ENCODE measurements around the gene COL1A2. TPM values are rescaled to one million over a fixed set of nuclear protein-coding genes. Genes with fewer than 3 reads are reported as not detected.
A peak's percentile ranks its signal among the peaks of the same experiment; 100 is the strongest.

COL1A2 gene
- total RNA-seq, 4 donors from 2014 or later: 59.1 to 10,885 (median 259) TPM

DNA sequence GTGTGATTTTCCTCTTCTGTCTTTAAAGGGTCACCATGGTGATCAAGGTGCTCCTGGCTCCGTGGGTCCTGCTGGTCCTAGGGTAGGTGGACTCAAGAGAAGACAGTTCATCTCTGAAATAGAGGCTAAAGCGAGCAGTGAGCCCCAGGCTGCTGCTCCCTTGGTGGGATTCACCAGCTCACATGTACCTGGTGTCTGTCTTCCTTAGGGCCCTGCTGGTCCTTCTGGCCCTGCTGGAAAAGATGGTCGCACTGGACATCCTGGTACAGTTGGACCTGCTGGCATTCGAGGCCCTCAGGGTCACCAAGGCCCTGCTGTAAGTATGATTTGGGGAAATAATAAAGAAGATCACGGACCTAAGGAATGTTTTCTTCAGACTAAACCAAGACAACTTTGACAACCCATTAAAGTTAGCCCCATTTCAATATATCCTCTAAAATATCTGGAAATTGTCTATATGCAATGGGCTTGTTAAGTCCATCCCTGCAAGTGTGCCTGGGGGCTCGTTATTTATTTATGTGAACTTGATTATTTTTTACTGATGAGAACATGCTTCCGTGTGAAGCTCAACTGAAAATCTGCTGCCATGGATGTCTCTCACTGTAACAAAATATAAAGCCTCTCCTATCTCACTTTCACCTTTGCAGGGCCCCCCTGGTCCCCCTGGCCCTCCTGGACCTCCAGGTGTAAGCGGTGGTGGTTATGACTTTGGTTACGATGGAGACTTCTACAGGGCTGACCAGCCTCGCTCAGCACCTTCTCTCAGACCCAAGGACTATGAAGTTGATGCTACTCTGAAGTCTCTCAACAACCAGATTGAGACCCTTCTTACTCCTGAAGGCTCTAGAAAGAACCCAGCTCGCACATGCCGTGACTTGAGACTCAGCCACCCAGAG lies 32.5 kb downstream of the COL1A2 start:
- Histone ChIP-seq H3K9me3 (no peaks in the 10 kb centered on the region), H3K4me3 (no peak overlapping the region), H3K27ac (peak overlapping the region; percentile 3 to 35), H3K27me3 (no peaks in the 10 kb centered on the region), H3K4me1 (peaks cover 0 to 5% of the 10 kb centered on the region in 2 donors), H3K36me3 (no peaks in the 10 kb centered on the region)
- TF ChIP-seq POLR2A (IDR thresholded peaks at IDR 0.05): no peak
- TF ChIP-seq, protein P1, sequence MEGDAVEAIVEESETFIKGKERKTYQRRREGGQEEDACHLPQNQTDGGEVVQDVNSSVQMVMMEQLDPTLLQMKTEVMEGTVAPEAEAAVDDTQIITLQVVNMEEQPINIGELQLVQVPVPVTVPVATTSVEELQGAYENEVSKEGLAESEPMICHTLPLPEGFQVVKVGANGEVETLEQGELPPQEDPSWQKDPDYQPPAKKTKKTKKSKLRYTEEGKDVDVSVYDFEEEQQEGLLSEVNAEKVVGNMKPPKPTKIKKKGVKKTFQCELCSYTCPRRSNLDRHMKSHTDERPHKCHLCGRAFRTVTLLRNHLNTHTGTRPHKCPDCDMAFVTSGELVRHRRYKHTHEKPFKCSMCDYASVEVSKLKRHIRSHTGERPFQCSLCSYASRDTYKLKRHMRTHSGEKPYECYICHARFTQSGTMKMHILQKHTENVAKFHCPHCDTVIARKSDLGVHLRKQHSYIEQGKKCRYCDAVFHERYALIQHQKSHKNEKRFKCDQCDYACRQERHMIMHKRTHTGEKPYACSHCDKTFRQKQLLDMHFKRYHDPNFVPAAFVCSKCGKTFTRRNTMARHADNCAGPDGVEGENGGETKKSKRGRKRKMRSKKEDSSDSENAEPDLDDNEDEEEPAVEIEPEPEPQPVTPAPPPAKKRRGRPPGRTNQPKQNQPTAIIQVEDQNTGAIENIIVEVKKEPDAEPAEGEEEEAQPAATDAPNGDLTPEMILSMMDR (IDR thresholded peaks at IDR 0.05): no peak
- intact Hi-C loops (cut with DNase I; ENCODE audit: low total_unique reads): no loop called here
- no peak for DNase-seq

- Histone ChIP-seq H3K9me3 (no peaks in the 10 kb centered on the region), H3K4me1 (peaks cover 0 to 5% of the 10 kb centered on the region in 2 donors), H3K27me3 (no peaks in the 10 kb centered on the region), H3K4me3 (no peak overlapping the region), H3K27ac (no peak overlapping the region), H3K36me3 (no peaks in the 10 kb centered on the region)
- intact Hi-C loops (cut with DNase I; ENCODE audit: low total_unique reads): no loop called here
- no peak for TF ChIP-seq POLR2A (IDR thresholded peaks at IDR 0.05)
- TF ChIP-seq, protein P1 (IDR thresholded peaks at IDR 0.05): no peak
- no peak for DNase-seq
Observed at GRCh38 chr7:94429153-94429552, 34.5 kb downstream of the COL1A2 start.

DNA sequence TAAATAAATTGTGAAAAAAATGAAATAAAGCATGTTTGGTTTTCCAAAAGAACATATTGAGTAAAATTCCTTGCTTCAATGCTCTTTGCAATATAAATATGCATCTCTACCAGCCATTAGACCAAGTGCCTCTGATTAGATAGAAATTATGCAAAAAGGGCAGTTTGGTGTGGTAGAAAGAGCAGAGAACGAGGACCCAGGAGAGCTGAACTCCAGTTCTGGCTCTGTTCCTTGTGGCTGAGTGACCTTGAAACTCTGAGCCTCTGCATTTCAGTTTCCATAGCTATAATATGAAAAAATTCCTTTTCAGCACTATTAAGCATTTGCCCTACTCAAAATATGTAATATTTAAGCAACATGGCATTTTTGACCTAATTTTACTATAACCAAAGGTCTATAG lies 36.5 kb downstream of the COL1A2 start:
- no peak for DNase-seq
- H3K36me3 ChIP-seq: no peaks in the 10 kb centered on the region
- no peak overlapping the region for H3K27ac ChIP-seq
- H3K27me3 ChIP-seq: no peaks in the 10 kb centered on the region
- intact Hi-C loops (cut with DNase I; ENCODE audit: low total_unique reads): no loop called here
- no peaks in the 10 kb centered on the region for H3K4me1 ChIP-seq
- no peak overlapping the region for H3K4me3 ChIP-seq
- H3K9me3 ChIP-seq: no peaks in the 10 kb centered on the region
- TF ChIP-seq, protein P1 (IDR thresholded peaks at IDR 0.05): no peak
- TF ChIP-seq POLR2A (IDR thresholded peaks at IDR 0.05): no peak

- no peaks in the 10 kb centered on the region for H3K9me3 ChIP-seq
- TF ChIP-seq, protein P1 (IDR thresholded peaks at IDR 0.05): no peak
- no peak for TF ChIP-seq POLR2A (IDR thresholded peaks at IDR 0.05)
- H3K4me1 ChIP-seq: no peaks in the 10 kb centered on the region
- DNase-seq: no peak
- no peak overlapping the region for H3K4me3 ChIP-seq
- H3K27ac ChIP-seq: no peak overlapping the region
- H3K27me3 ChIP-seq: no peaks in the 10 kb centered on the region
- H3K36me3 ChIP-seq: no peaks in the 10 kb centered on the region
- intact Hi-C loops (cut with DNase I; ENCODE audit: low total_unique reads): no loop called here
Observed at GRCh38 chr7:94431619-94432280, 37.1 kb downstream of the COL1A2 start.

GRCh38 chr7:94432281-94432670 lies 37.6 kb downstream of the COL1A2 start:
- Histone ChIP-seq H3K4me3 (no peak overlapping the region), H3K27ac (no peak overlapping the region), H3K27me3 (no peaks in the 10 kb centered on the region), H3K4me1 (no peaks in the 10 kb centered on the region), H3K9me3 (no peaks in the 10 kb centered on the region), H3K36me3 (no peaks in the 10 kb centered on the region)
- intact Hi-C loops (cut with DNase I; ENCODE audit: low total_unique reads): no loop called here
- TF ChIP-seq POLR2A (IDR thresholded peaks at IDR 0.05): no peak
- TF ChIP-seq, protein P1 (IDR thresholded peaks at IDR 0.05): no peak
- no peak for DNase-seq
